ENCODE measurements around the gene SPDYE18.
"Not testable (repeated sequence)": the region's sequence is repeated elsewhere in the genome, so short reads cannot be mapped to it uniquely, and the experiment has no call there.

The SPDYE18 gene, protein sequence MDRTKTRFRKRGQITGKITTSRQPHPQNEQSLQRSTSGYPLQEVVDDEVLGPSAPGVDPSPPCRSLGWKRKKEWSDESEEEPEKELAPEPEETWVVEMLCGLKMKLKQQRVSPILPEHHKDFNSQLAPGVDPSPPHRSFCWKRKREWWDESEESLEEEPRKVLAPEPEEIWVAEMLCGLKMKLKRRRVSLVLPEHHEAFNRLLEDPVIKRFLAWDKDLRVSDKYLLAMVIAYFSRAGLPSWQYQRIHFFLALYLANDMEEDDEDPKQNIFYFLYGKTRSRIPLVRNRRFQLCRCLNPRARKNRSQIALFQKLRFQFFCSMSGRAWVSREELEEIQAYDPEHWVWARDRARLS

DNA sequence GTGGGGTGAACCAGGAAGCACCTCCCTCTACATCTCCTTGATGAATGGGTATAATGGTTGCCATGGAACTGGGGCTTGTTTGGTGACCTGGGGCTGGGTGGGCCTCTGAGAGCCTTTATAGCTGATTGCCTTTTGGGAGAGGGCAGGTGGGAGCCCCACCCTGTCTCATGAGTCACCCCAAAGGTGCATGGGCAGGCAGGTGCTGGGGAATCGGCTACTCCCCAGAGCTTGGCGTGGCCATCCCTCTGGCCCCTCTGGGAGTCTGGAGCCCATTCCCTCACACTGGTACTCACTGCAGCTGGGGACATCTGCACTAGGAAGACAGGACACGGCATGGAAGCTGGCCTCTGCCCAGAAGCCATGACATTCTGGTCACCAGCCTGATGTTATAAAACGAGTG, at the start of gene SPDYE18:
Gene SPDYE18 (minus strand): TSS at position 2 of the 400 bp plus-strand sequence. CDS start 2,046 bp downstream, outside the sequence.
- in situ Hi-C loops (cut with HindIII; ENCODE audit: low pct_unique_long_range_greater_than_20kb, low sequenced_read_pairs); DNase-seq (ENCODE audit: low read depth in 1 of 2, low spot score in 1 of 2): not testable (repeated sequence)

GRCh38 chr7:77108362-77108761, 46.0 kb upstream of the SPDYE18 start:
- DNase-seq (ENCODE audit: low read depth in 1 of 2, low spot score in 1 of 2); in situ Hi-C loops (cut with HindIII; ENCODE audit: low pct_unique_long_range_greater_than_20kb, low sequenced_read_pairs): not testable (repeated sequence)

GRCh38 chr7:77107659-77108058, 45.3 kb upstream of the SPDYE18 start:
- DNase-seq (ENCODE audit: low read depth in 1 of 2, low spot score in 1 of 2); in situ Hi-C loops (cut with HindIII; ENCODE audit: low pct_unique_long_range_greater_than_20kb, low sequenced_read_pairs): not testable (repeated sequence)

GRCh38 chr7:77105904-77106303, 43.5 kb upstream of the SPDYE18 start:
- DNase-seq (ENCODE audit: low read depth in 1 of 2, low spot score in 1 of 2); in situ Hi-C loops (cut with HindIII; ENCODE audit: low pct_unique_long_range_greater_than_20kb, low sequenced_read_pairs): not testable (repeated sequence)

- DNase-seq (ENCODE audit: low read depth in 1 of 2, low spot score in 1 of 2); in situ Hi-C loops (cut with HindIII; ENCODE audit: low pct_unique_long_range_greater_than_20kb, low sequenced_read_pairs): not testable (repeated sequence)
Observed at GRCh38 chr7:77102671-77103070, 40.3 kb upstream of the SPDYE18 start.

DNA sequence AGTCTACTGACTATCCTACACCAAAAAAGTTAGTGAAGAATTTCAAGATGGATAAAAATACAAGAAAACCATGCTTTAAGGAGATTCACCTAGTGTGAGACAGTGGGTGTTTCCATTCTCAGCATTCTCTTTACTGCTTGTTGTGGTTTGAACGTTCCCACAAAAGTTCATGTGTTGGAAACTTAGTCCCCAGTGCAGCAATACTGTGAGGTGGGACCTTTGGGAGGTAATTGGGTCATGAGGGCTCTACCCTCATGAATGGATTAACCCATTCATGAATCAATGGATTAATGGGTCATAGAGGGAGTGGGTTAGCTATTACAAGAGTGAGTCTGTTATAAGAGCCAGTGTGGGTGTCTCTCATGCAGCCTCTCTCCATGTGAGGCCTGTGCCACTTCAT, 38.8 kb upstream of the SPDYE18 start:
- DNase-seq (ENCODE audit: low read depth in 1 of 2, low spot score in 1 of 2); in situ Hi-C loops (cut with HindIII; ENCODE audit: low pct_unique_long_range_greater_than_20kb, low sequenced_read_pairs): not testable (repeated sequence)

- in situ Hi-C loops (cut with HindIII; ENCODE audit: low pct_unique_long_range_greater_than_20kb, low sequenced_read_pairs); DNase-seq (ENCODE audit: low read depth in 1 of 2, low spot score in 1 of 2): not testable (repeated sequence)
Observed at GRCh38 chr7:77100501-77100900, 38.1 kb upstream of the SPDYE18 start.

- DNase-seq (ENCODE audit: low read depth in 1 of 2, low spot score in 1 of 2); in situ Hi-C loops (cut with HindIII; ENCODE audit: low pct_unique_long_range_greater_than_20kb, low sequenced_read_pairs): not testable (repeated sequence)
Observed at GRCh38 chr7:77092301-77092700, 29.9 kb upstream of the SPDYE18 start.

GRCh38 chr7:77082192-77082591, 19.8 kb upstream of the SPDYE18 start:
- in situ Hi-C loops (cut with HindIII; ENCODE audit: low pct_unique_long_range_greater_than_20kb, low sequenced_read_pairs); DNase-seq (ENCODE audit: low read depth in 1 of 2, low spot score in 1 of 2): not testable (repeated sequence)

DNA sequence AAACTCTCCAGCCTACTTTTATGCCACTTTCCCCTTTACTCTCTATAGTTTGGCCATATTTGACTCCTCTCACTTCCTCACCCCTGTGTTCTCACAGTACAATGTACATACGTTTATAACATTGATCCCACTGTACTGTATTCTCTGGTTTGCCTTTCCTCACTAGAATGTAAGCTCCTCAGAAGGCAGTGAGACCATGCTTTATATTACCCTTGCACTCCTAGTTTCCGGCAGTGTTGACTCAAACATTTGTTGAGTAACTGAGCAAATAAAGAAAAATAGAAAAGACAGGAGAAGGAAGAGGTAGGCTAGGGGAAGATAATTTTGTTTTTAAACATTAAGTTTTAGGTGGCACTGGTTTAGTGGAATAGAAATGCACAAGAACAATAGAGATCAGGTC, 17.9 kb upstream of the SPDYE18 start:
- in situ Hi-C loops (cut with HindIII; ENCODE audit: low pct_unique_long_range_greater_than_20kb, low sequenced_read_pairs), result not testable (repeated sequence)

DNA sequence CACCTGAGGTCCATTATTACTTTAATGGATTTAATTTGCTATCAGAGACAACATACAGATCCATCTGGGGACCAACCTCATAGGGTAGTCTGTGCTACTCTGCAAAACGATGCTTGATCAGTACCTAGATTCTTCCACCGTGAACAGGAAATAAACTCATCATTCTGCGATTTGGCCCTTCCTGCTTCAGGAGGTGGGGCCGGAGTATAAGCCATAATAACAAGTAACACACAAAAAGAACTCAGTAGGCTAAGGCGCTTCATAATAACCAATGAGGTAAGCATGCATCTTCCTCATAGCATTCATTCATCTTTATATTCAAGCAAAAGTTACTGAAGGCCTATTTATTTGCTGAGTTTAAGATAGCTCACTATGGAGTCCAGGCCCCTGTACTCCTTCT, 17.3 kb upstream of the SPDYE18 start:
- DNase-seq (ENCODE audit: low read depth in 1 of 2, low spot score in 1 of 2); in situ Hi-C loops (cut with HindIII; ENCODE audit: low pct_unique_long_range_greater_than_20kb, low sequenced_read_pairs): not testable (repeated sequence)

More for the DNA sequence above, 17.9 kb upstream of the SPDYE18 start:
- DNase-seq (ENCODE audit: low read depth in 1 of 2, low spot score in 1 of 2), result not testable (repeated sequence)

GRCh38 chr7:77079112-77079511, 16.8 kb upstream of the SPDYE18 start:
- in situ Hi-C loops (cut with HindIII; ENCODE audit: low pct_unique_long_range_greater_than_20kb, low sequenced_read_pairs); DNase-seq (ENCODE audit: low read depth in 1 of 2, low spot score in 1 of 2): not testable (repeated sequence)

DNA sequence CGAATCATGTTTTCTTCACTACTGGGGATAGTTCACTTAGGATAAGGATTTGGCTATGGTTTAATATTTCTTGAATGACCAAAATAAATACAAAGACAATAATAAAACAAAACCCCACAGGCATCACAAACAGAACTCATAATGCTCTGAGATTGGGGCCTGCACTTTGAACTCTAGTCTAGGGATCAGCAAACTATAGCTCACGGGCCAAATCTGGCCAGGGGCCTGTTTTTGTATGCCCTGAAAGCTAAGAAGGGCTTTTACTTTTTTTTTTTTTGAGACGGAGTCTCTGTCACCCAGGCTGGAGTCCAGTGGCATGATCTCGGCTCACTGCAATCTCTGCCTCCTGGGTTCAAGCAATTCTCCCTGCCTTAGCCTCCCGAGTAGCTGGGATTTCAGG, 14.7 kb upstream of the SPDYE18 start:
- DNase-seq (ENCODE audit: low read depth in 1 of 2, low spot score in 1 of 2); in situ Hi-C loops (cut with HindIII; ENCODE audit: low pct_unique_long_range_greater_than_20kb, low sequenced_read_pairs): not testable (repeated sequence)

GRCh38 chr7:77074786-77075396, 12.5 kb upstream of the SPDYE18 start:
- DNase-seq (ENCODE audit: low read depth in 1 of 2, low spot score in 1 of 2), result not testable (repeated sequence)

GRCh38 chr7:77071108-77071507, 8.8 kb upstream of the SPDYE18 start:
- in situ Hi-C loops (cut with HindIII; ENCODE audit: low pct_unique_long_range_greater_than_20kb, low sequenced_read_pairs); DNase-seq (ENCODE audit: low read depth in 1 of 2, low spot score in 1 of 2): not testable (repeated sequence)

More at GRCh38 chr7:77074786-77075396, 12.5 kb upstream of the SPDYE18 start:
- in situ Hi-C loops (cut with HindIII; ENCODE audit: low pct_unique_long_range_greater_than_20kb, low sequenced_read_pairs), result not testable (repeated sequence)

DNA sequence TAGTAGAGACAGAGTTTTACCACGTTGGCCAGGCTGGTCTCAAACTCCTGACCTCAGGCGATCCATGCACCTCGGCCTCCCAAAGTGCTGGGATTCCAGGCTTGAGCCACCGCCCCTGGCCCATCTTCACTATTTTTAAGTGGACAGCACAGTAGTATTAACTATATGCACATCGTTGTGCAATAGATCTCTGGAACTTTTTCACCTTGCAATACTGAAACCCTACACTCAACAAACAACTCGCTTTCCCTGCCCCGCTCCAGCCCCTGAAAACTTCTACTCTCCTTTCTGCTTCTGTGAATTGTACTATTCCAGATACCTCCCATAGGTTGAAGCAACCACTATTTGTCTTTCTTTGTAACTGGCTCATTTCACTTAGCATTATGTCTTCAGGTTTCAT, 3.5 kb upstream of the SPDYE18 start:
- DNase-seq (ENCODE audit: low read depth in 1 of 2, low spot score in 1 of 2); in situ Hi-C loops (cut with HindIII; ENCODE audit: low pct_unique_long_range_greater_than_20kb, low sequenced_read_pairs): not testable (repeated sequence)

GRCh38 chr7:77063732-77064131, 1.4 kb upstream of the SPDYE18 start:
- DNase-seq (ENCODE audit: low read depth in 1 of 2, low spot score in 1 of 2); in situ Hi-C loops (cut with HindIII; ENCODE audit: low pct_unique_long_range_greater_than_20kb, low sequenced_read_pairs): not testable (repeated sequence)

DNA sequence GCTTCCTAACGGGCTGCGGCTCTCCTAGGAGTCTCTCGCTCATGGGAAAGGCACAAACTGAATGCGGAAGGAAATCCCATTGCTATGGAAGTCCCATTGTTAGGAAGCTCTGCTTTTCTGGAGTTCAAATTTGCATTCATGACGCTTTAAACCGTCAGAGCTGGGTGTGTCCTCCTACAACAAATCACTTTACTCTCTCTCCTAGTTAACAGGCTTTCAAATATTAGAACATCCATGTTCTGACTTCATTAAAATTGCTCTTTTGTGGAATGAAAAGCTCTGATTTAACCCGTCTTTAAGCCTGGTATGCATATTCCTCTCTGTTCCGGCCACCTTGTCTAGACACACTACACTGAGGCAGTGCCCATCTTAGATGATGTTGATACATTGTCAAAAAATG, 30.1 kb downstream of the SPDYE18 start, which contains the start of gene SPDYE17:
Gene SPDYE17 (minus strand): TSS at position 101 of the 400 bp plus-strand sequence. CDS start 1,791 bp downstream, outside the sequence.
- in situ Hi-C loops (cut with HindIII; ENCODE audit: low pct_unique_long_range_greater_than_20kb, low sequenced_read_pairs); DNase-seq (ENCODE audit: low read depth in 1 of 2, low spot score in 1 of 2): not testable (repeated sequence)

GRCh38 chr7:77026349-77026748, 36.0 kb downstream of the SPDYE18 start:
- DNase-seq (ENCODE audit: low read depth in 1 of 2, low spot score in 1 of 2); in situ Hi-C loops (cut with HindIII; ENCODE audit: low pct_unique_long_range_greater_than_20kb, low sequenced_read_pairs): not testable (repeated sequence)

All from T47D (cell line).